Spinal cord (tissue), 10 donors: Measurements from ENCODE around the gene PLEKHA8. TPM values are rescaled to one million over a fixed set of nuclear protein-coding genes. Genes with fewer than 3 reads are reported as not detected.
"Not testable (repeated sequence)": the region's sequence is repeated elsewhere in the genome, so short reads cannot be mapped to it uniquely, and the experiment has no call there.

ENCODE experiments used
- DNase-seq, 6 donors: peaks; one replicate each; pipeline versions ENCODE4 v3.0.0 to v3.0.0-alpha.2; 2013 to 2015; ENCODE audit warnings: low spot score in 6 of 6, low read depth in 4 of 6
- H3K27ac ChIP-seq: one replicate; pipeline ENCODE4 v1.5.1; 2013; ENCODE audit warnings: low read depth, low read length, control low read depth
- H3K27me3 ChIP-seq: one replicate; pipeline ENCODE4 v1.6.1; 2013; ENCODE audit warnings: low read length; ENCODE audit not compliant: control insufficient read depth, insufficient read depth
- H3K36me3 ChIP-seq: one replicate; pipeline ENCODE4 v1.6.1; 2013; ENCODE audit warnings: low read length; ENCODE audit not compliant: control insufficient read depth, insufficient read depth
- H3K4me1 ChIP-seq: one replicate; pipeline ENCODE4 v1.6.1; 2013; ENCODE audit warnings: low read length; ENCODE audit not compliant: control insufficient read depth, insufficient read depth
- H3K4me3 ChIP-seq: one replicate; pipeline ENCODE4 v1.5.1; 2013; ENCODE audit warnings: low read depth, low read length, control low read depth
- H3K9me3 ChIP-seq: one replicate; pipeline ENCODE4 v1.6.1; 2013; ENCODE audit warnings: low read length; ENCODE audit not compliant: control insufficient read depth, insufficient read depth
- WGBS: methylation state at CpG from one replicate; pipeline ENCODE4 v1.1.5; 2013; ENCODE audit warnings: missing lambda C conversion rate; ENCODE audit not compliant: insufficient coverage; 5-methylcytosine and 5-hydroxymethylcytosine counted together
- polyA plus RNA-seq, 2 donors: library from polyadenylated mRNA; unstranded; fragments of 120-200 nt; gene quantifications; one replicate each; pipeline ENCODE4 v1.2.1, GENCODE V29; 2013; ENCODE audit not compliant: insufficient read length in 2 of 2
- total RNA-seq, 2 donors: library from RNA; depleted of rRNA in 1 of 2; stranded (reverse); fragments of 120-200 nt in 1 of 2; fragments of >200 nt in 1 of 2; gene quantifications; one replicate each; pipeline versions ENCODE4 v1.2.3 to v1.2.4, GENCODE V29; 2013 to 2014
- donor health status: healthy.

PLEKHA8 gene
- total and polyA plus RNA-seq, 4 donors: 13.8 to 22.6 (median 19.0) TPM

- Histone ChIP-seq H3K9me3 (no peaks in the 10 kb centered on the region), H3K27me3 (no peaks in the 10 kb centered on the region), H3K4me1 (no peaks in the 10 kb centered on the region), H3K4me3 (no peak overlapping the region), H3K36me3 (peaks cover 9% of the 10 kb centered on the region), H3K27ac (no peak overlapping the region)
- no peak for DNase-seq
- 100% methylated on average over 1 of the region's 4 CpGs for WGBS
Measured at GRCh38 chr7:30049173-30049572, 21.0 kb downstream of the PLEKHA8 start.

- no peak overlapping the region for H3K4me3 ChIP-seq
Measured at GRCh38 chr7:30053068-30053467, 24.9 kb downstream of the PLEKHA8 start.

GRCh38 chr7:30057741-30058140 is 29.5 kb downstream of the PLEKHA8 start:
- H3K4me3 ChIP-seq: no peak overlapping the region
- H3K9me3 ChIP-seq: peaks cover 3% of the 10 kb centered on the region
- H3K4me1 ChIP-seq: no peaks in the 10 kb centered on the region
- H3K36me3 ChIP-seq: peaks cover 4% of the 10 kb centered on the region
- DNase-seq: no peak
- H3K27me3 ChIP-seq: no peaks in the 10 kb centered on the region
- no peak overlapping the region for H3K27ac ChIP-seq

More at GRCh38 chr7:30053068-30053467, 24.9 kb downstream of the PLEKHA8 start:
- Histone ChIP-seq H3K27ac (no peak overlapping the region), H3K36me3 (peaks cover 7% of the 10 kb centered on the region), H3K4me1 (no peaks in the 10 kb centered on the region), H3K9me3 (peaks cover 3% of the 10 kb centered on the region), H3K27me3 (no peaks in the 10 kb centered on the region)
- 100% methylated on average over 1 of the region's 3 CpGs for WGBS
- DNase-seq: no peak

GRCh38 chr7:30061786-30062185 is 33.6 kb downstream of the PLEKHA8 start:
- H3K9me3 ChIP-seq, H3K27me3 ChIP-seq, H3K4me1 ChIP-seq, H3K27ac ChIP-seq, H3K4me3 ChIP-seq, H3K36me3 ChIP-seq: not testable (repeated sequence)
- WGBS: no CpG with 5 or more reads among the region's 3 CpGs
- peak in 2 of 6 donors; percentile 40 to 58 for DNase-seq

GRCh38 chr7:30062587-30062986 is 34.4 kb downstream of the PLEKHA8 start:
- H3K36me3 ChIP-seq: no peaks in the 10 kb centered on the region
- no CpG with 5 or more reads among the region's 1 CpG for WGBS
- H3K9me3 ChIP-seq: peaks cover 3% of the 10 kb centered on the region
- no peak overlapping the region for H3K27ac ChIP-seq
- no peaks in the 10 kb centered on the region for H3K4me1 ChIP-seq
- H3K4me3 ChIP-seq: no peak overlapping the region
- peak in 5 of 6 donors; percentile 4 to 88 (median 45) for DNase-seq
- no peaks in the 10 kb centered on the region for H3K27me3 ChIP-seq

- Histone ChIP-seq H3K36me3 (no peaks in the 10 kb centered on the region), H3K27me3 (no peaks in the 10 kb centered on the region), H3K4me1 (no peaks in the 10 kb centered on the region), H3K27ac (no peak overlapping the region), H3K4me3 (no peak overlapping the region), H3K9me3 (no peaks in the 10 kb centered on the region)
- 81% methylated on average over 3 of the region's 3 CpGs for WGBS
- DNase-seq: no peak
Measured at GRCh38 chr7:30065746-30066145, 37.5 kb downstream of the PLEKHA8 start.

GRCh38 chr7:30066687-30067086 is 38.5 kb downstream of the PLEKHA8 start:
- H3K4me1 ChIP-seq: no peaks in the 10 kb centered on the region
- 83% methylated on average over 1 of the region's 1 CpG for WGBS
- peak in 1 of 6 donors; percentile 26 for DNase-seq
- no peaks in the 10 kb centered on the region for H3K9me3 ChIP-seq
- H3K36me3 ChIP-seq: no peaks in the 10 kb centered on the region
- no peak overlapping the region for H3K27ac ChIP-seq
- no peak overlapping the region for H3K4me3 ChIP-seq
- no peaks in the 10 kb centered on the region for H3K27me3 ChIP-seq

- H3K4me3 ChIP-seq: no peak overlapping the region
- H3K27me3 ChIP-seq: no peaks in the 10 kb centered on the region
- no peak for DNase-seq
- no peaks in the 10 kb centered on the region for H3K4me1 ChIP-seq
- H3K36me3 ChIP-seq: no peaks in the 10 kb centered on the region
- H3K9me3 ChIP-seq: no peaks in the 10 kb centered on the region
- H3K27ac ChIP-seq: no peak overlapping the region
Measured at GRCh38 chr7:30068117-30068516, 39.9 kb downstream of the PLEKHA8 start.

- WGBS: 100% methylated on average over 3 of the region's 5 CpGs
- Histone ChIP-seq H3K27ac (no peak overlapping the region), H3K4me3 (no peak overlapping the region), H3K27me3 (no peaks in the 10 kb centered on the region), H3K36me3 (no peaks in the 10 kb centered on the region), H3K9me3 (no peaks in the 10 kb centered on the region), H3K4me1 (no peaks in the 10 kb centered on the region)
- DNase-seq: no peak
Measured at GRCh38 chr7:30069096-30069867, 41.1 kb downstream of the PLEKHA8 start.

GRCh38 chr7:30070052-30070451 is 41.8 kb downstream of the PLEKHA8 start:
- no peak for DNase-seq
- Histone ChIP-seq H3K9me3 (no peaks in the 10 kb centered on the region), H3K36me3 (no peaks in the 10 kb centered on the region), H3K27ac (no peak overlapping the region), H3K4me1 (no peaks in the 10 kb centered on the region), H3K4me3 (no peak overlapping the region), H3K27me3 (no peaks in the 10 kb centered on the region)
- no CpG with 5 or more reads among the region's 1 CpG for WGBS
